ENCODE data around the gene TCAIM. TPM values are rescaled to one million over a fixed set of nuclear protein-coding genes. Genes with fewer than 3 reads are reported as not detected.

TCAIM gene
- total and polyA plus RNA-seq, 2 of the 4 experiments (the other 2 are of a cell fraction): 11.0 to 21.5 TPM

GRCh38 chr3:44437800-44438199 lies 99.2 kb downstream of the TCAIM start:
- H2AK5ac ChIP-seq (ENCODE audit: low read depth, low read length): no peak overlapping the region
- no peak overlapping the region for H3K27ac ChIP-seq (ENCODE audit: insufficient read depth, low read length)
- H3K18ac ChIP-seq (ENCODE audit: low read depth, low read length): no peak overlapping the region
- dilution Hi-C loops (cut with HindIII; ENCODE audit: low sequenced_read_pairs, unreplicated experiment) (no loop called here), in situ Hi-C loops (cut with MboI; ENCODE audit: low sequenced_read_pairs) (no loop called here), intact Hi-C loops (cut with micrococcal nuclease) (no loop called here)
- no peak overlapping the region for H2BK15ac ChIP-seq (ENCODE audit: low read depth, low read length)
- no peaks in the 10 kb centered on the region for H4K20me1 ChIP-seq (ENCODE audit: insufficient read depth, low read length)
- H3K56ac ChIP-seq (ENCODE audit: extremely low read depth, insufficient read depth, low read length): no peak overlapping the region
- H3K36me3 ChIP-seq (ENCODE audit: control insufficient read depth, insufficient read depth, low read length): peaks cover 6% of the 10 kb centered on the region
- H3K27me3 ChIP-seq (ENCODE audit: control insufficient read depth, insufficient read depth, low read length): no peaks in the 10 kb centered on the region
- no peaks in the 10 kb centered on the region for H3K9me3 ChIP-seq (ENCODE audit: control insufficient read depth, insufficient read depth, low read length)
- no peak overlapping the region for H2BK5ac ChIP-seq (ENCODE audit: low read depth, low read length, poor library complexity, severe bottlenecking)
- no peak for DNase-seq
- WGBS, 2 experiments (ENCODE audit: extremely low coverage in 2 of 2, insufficient read length in 1 of 2): no CpG with 5 or more reads among the region's 7 CpGs
- no peaks in the 10 kb centered on the region for H3K9me1 ChIP-seq (ENCODE audit: insufficient read depth, low read length)
- H2BK120ac ChIP-seq (ENCODE audit: low read depth, low read length): no peak overlapping the region
- no peak overlapping the region for H4K5ac ChIP-seq (ENCODE audit: low read depth, low read length)
- no peak overlapping the region for H4K91ac ChIP-seq (ENCODE audit: insufficient read depth, low read depth, low read length)
- no peak overlapping the region for H3K9ac ChIP-seq (ENCODE audit: low read depth, low read length)
- H2AK9ac ChIP-seq (replicated peaks; ENCODE audit: low read depth, low read length, poor library complexity): no peak overlapping the region
- BruUV-seq (replicated peaks): no TSS peak
- no peak overlapping the region for H3K4me3 ChIP-seq (ENCODE audit: insufficient read depth, low read depth, low read length)
- no peaks in the 10 kb centered on the region for H3K4me1 ChIP-seq (ENCODE audit: control insufficient read depth, insufficient read depth, low read length)
- no peak overlapping the region for H3K4ac ChIP-seq (ENCODE audit: low read depth, low read length)
- ATAC-seq (ENCODE audit: low read depth): no peak
- peaks cover 0 to 6% of the 10 kb centered on the region in 2 experiments; a peak in 3 of 4 replicates for H3K79me1 ChIP-seq (ENCODE audit: low read depth in 1 of 2, low read length in 2 of 2)
- TF ChIP-seq POLR2A (IDR thresholded peaks at IDR 0.05; ENCODE audit: low read depth, low read length): no peak
- no peak for TF ChIP-seq MXI1 (IDR thresholded peaks at IDR 0.05; ENCODE audit: borderline replicate concordance, low read depth, low read length)
- TF ChIP-seq, protein P1, sequence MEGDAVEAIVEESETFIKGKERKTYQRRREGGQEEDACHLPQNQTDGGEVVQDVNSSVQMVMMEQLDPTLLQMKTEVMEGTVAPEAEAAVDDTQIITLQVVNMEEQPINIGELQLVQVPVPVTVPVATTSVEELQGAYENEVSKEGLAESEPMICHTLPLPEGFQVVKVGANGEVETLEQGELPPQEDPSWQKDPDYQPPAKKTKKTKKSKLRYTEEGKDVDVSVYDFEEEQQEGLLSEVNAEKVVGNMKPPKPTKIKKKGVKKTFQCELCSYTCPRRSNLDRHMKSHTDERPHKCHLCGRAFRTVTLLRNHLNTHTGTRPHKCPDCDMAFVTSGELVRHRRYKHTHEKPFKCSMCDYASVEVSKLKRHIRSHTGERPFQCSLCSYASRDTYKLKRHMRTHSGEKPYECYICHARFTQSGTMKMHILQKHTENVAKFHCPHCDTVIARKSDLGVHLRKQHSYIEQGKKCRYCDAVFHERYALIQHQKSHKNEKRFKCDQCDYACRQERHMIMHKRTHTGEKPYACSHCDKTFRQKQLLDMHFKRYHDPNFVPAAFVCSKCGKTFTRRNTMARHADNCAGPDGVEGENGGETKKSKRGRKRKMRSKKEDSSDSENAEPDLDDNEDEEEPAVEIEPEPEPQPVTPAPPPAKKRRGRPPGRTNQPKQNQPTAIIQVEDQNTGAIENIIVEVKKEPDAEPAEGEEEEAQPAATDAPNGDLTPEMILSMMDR (conservative IDR thresholded peaks at IDR 0.05; ENCODE audit: low read depth, low read length): no peak
- TF ChIP-seq SMC3 (IDR thresholded peaks at IDR 0.05; ENCODE audit: low read depth, low read length): no peak
- no peak for TF ChIP-seq CEBPB (IDR thresholded peaks at IDR 0.05; ENCODE audit: low read depth, low read length)
- TF ChIP-seq FOS (IDR thresholded peaks at IDR 0.05; ENCODE audit: low read depth, low read length): no peak
- TF ChIP-seq MAZ (IDR thresholded peaks at IDR 0.05; ENCODE audit: borderline replicate concordance, low read depth, low read length): no peak
- no peak overlapping the region for H2AFZ ChIP-seq (replicated peaks; ENCODE audit: low read length, poor library complexity)
- H2BK20ac ChIP-seq (ENCODE audit: low read depth, low read length): no peak overlapping the region
- H3K4me2 ChIP-seq (ENCODE audit: low read depth, low read length): no peak overlapping the region
- ChIA-PET CTCF (no interaction called here), POLR2A (ENCODE audit: unreplicated experiment) (no interaction called here)
- H3K23ac ChIP-seq (ENCODE audit: low read depth, low read length): no peak overlapping the region
- no peak overlapping the region for H4K8ac ChIP-seq (ENCODE audit: low read depth in 2 of 2, low read length in 2 of 2)
- no peak overlapping the region for H3K14ac ChIP-seq (replicated peaks; ENCODE audit: low read depth, low read length)
